NT2/D1 (cell line): Measurements from ENCODE around the gene HLA-DMA.

Experiments used
- DNase-seq: peaks from one replicate; pipeline ENCODE4 v3.0.0-alpha.2; 2011; ENCODE audit warnings: low read depth, low spot score
- H3K27me3 ChIP-seq: 2 replicates; pipeline ENCODE4 v1.6.0; 2011; ENCODE audit warnings: mild to moderate bottlenecking; ENCODE audit not compliant: insufficient read length, insufficient read depth
- H3K36me3 ChIP-seq: 2 replicates; pipeline ENCODE4 v1.6.1; 2011; ENCODE audit warnings: mild to moderate bottlenecking, low read length, mixed read lengths; ENCODE audit not compliant: insufficient read depth, insufficient read length
- H3K4me1 ChIP-seq: 2 replicates; pipeline ENCODE4 v1.5.1; 2011; ENCODE audit not compliant: insufficient read depth, insufficient read length
- H3K4me3 ChIP-seq: 2 replicates; pipeline ENCODE4 v1.5.1; 2011; ENCODE audit warnings: low read depth; ENCODE audit not compliant: insufficient read length
- H3K9ac ChIP-seq: 2 replicates; pipeline ENCODE4 v1.6.0; 2011; ENCODE audit warnings: low read depth; ENCODE audit not compliant: insufficient read length
- H3K9me3 ChIP-seq: 2 replicates; pipeline ENCODE4 v1.5.1; 2011; ENCODE audit warnings: mild to moderate bottlenecking, low read length; ENCODE audit not compliant: insufficient read depth
- SUZ12 ChIP-seq: IDR thresholded peaks from 2 replicates; pipeline ENCODE4 v1.6.1; 2011; ENCODE audit not compliant: insufficient read length, insufficient read depth; ENCODE audit errors: extremely low read depth
- YY1 ChIP-seq: IDR thresholded peaks from 2 replicates; pipeline ENCODE4 v1.6.1; 2011; ENCODE audit not compliant: insufficient read length, insufficient read depth
- ZNF274 ChIP-seq: IDR thresholded peaks from 2 replicates; pipeline ENCODE4 v1.6.1; 2011; ENCODE audit warnings: mild to moderate bottlenecking, low read depth, low read length

The HLA-DMA gene

DNA sequence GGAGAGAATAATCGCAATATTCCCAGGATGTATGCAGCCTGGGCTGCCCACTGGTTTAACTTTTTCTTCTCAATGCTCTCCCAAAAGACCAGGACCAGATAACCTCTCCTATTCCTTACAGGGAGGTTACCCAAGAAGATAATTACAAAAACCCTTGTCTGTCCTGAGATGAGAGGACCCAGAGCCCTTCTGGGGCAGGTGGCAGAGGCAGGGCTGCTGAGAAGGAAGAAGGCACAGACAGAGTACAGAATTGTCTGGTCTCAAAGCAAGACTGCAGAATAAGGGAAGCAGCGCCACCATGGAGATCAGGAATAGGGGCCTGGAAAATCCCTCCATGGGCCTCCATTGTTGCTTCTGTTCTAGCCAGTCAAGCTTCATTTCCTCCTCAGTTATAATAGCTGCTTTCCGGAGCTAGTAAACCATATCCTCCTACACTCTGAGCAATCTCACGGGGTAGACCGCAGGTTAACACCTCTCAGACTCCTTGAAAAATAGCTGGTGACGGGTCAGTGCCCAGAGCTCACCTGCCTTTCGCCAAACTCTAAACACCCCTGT, 11.6 kb downstream of the HLA-DMA start:
- TF ChIP-seq YY1 (no peak), SUZ12 (no peak), ZNF274 (no peak)
- H3K4me3 ChIP-seq, result no peak overlapping the region
- no peak for DNase-seq
- 0 out of 2 replicates have a peak, but pooled peaks cover 5% of the 10 kb centered on the region for H3K9me3 ChIP-seq
- H3K36me3 ChIP-seq, result peaks cover 3% of the 10 kb centered on the region
- no peak overlapping the region for H3K9ac ChIP-seq
- H3K27me3 ChIP-seq, result no peaks in the 10 kb centered on the region
- no peaks in the 10 kb centered on the region for H3K4me1 ChIP-seq

DNA sequence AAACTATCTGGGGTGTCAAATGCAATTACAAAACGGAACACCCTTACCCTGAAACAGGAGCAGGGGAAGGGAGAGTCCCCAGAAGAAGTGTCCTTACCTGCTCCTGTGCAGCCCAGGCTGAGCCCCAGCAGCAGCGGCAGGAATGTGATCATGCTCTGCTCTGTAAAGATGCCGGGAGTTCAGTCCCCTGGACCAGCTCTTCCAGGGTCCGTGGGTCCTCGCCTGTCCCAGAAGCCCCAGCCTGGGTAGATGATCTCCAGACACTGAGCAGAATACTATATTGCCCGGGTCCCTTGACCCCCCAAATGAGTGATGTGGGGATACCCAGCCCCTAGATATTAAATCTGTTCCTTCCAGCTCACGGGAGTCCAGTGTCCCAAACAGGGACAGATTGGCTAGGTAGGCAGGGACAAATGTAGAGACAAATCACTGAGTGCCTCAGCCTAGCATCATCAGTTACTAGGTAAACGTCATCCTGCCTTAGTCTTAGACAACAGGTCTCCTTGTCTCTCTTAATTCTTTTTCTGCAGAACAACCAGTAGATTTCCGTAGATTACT, 12.2 kb downstream of the HLA-DMA start, which contains the start of gene HLA-DMB:
HLA-DMB (minus strand) TSS at position 373 of the 558 bp plus-strand sequence; CDS start at position 152, 221 bp downstream.
- no peak for DNase-seq
- H3K36me3 ChIP-seq, result peaks cover 3% of the 10 kb centered on the region
- no peaks in the 10 kb centered on the region for H3K4me1 ChIP-seq
- no peaks in the 10 kb centered on the region for H3K27me3 ChIP-seq
- no peak for TF ChIP-seq ZNF274
- no peak for TF ChIP-seq YY1
- TF ChIP-seq SUZ12, result no peak
- H3K9ac ChIP-seq, result no peak within 1 kb of the TSS
- H3K9me3 ChIP-seq, result 0 out of 2 replicates have a peak, but pooled peaks cover under 1% of the 10 kb centered on the region
- H3K4me3 ChIP-seq, result peak within 1 kb of the TSS; percentile 19

- Histone ChIP-seq H3K27me3 (no peaks in the 10 kb centered on the region), H3K9ac (no peak overlapping the region), H3K4me3 (no peak overlapping the region)
These were observed 14.4 kb downstream of the HLA-DMA start for GRCh38 chr6:32938494-32938893.

DNA sequence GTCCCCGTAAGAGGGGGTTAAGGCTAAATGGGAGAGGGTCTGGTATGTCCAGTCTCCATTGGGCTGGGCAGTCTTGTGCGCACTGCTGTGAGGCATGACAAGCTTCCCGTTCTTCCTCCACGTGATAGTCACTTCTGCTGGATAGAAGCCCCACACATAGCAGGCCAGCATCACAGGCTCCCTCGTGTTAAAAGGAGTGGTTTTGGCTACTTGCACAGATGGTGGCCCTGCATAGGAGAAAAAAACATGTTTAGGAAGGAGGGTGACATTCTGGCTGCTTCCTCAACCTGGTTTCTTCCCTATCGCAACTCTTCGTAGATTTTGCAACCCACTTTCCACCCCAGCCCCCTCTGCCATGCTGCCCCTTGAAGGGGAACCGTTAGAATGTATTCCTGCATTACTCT, 15.7 kb downstream of the HLA-DMA start:
- H3K9ac ChIP-seq, result no peak overlapping the region
- no peak for DNase-seq
- H3K9me3 ChIP-seq, result no peaks in the 10 kb centered on the region
- no peaks in the 10 kb centered on the region for H3K4me1 ChIP-seq
- peaks cover 3% of the 10 kb centered on the region for H3K36me3 ChIP-seq
- H3K27me3 ChIP-seq, result no peaks in the 10 kb centered on the region
- no peak for TF ChIP-seq SUZ12
- TF ChIP-seq YY1, result no peak
- no peak for TF ChIP-seq ZNF274
- H3K4me3 ChIP-seq, result no peak overlapping the region

More at GRCh38 chr6:32938494-32938893, 14.4 kb downstream of the HLA-DMA start:
- DNase-seq, result no peak
- Histone ChIP-seq H3K9me3 (no peaks in the 10 kb centered on the region), H3K36me3 (peaks cover 3% of the 10 kb centered on the region), H3K4me1 (no peaks in the 10 kb centered on the region)
- TF ChIP-seq SUZ12 (no peak), ZNF274 (no peak), YY1 (no peak)

- no peak overlapping the region for H3K4me3 ChIP-seq
- H3K9ac ChIP-seq, result no peak overlapping the region
- no peaks in the 10 kb centered on the region for H3K27me3 ChIP-seq
- H3K4me1 ChIP-seq, result no peaks in the 10 kb centered on the region
- no peaks in the 10 kb centered on the region for H3K9me3 ChIP-seq
- DNase-seq, result no peak
- no peak for TF ChIP-seq YY1
- no peak for TF ChIP-seq ZNF274
- no peak for TF ChIP-seq SUZ12
- H3K36me3 ChIP-seq, result peaks cover 3% of the 10 kb centered on the region
These were observed 16.4 kb downstream of the HLA-DMA start for GRCh38 chr6:32936239-32937152.

DNA sequence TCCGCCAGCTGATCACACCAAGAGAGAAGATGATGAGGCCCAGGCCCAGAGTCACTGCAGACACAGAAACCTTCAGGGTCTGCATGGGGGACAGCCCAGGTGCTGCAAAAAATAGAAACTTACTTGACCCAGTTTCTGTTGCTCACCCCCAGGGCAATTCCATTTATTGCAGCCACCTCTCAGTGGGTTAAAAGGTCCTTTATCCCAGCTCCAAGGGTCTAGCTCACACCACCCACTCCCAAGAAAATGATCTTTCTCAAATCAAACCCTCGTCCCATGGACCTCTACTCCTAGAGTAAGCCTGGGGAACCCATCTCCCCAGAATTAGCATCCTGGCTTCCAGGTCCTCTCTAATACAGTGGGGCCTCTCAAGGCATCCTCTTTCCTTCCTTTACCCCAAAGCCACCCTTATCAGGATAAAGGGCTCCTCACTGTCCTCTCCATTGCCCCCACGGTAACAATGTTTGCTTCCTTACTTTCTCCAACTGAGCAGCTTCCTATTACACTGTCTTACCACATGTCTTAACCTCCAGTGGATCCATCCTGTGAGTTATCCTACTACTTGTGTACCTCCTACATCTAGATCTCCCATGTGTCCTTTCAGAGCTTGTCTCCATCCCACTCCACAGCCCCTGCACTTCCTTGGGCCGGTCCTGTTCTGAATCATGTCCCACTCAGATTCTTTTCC, 17.2 kb downstream of the HLA-DMA start:
- no peaks in the 10 kb centered on the region for H3K4me1 ChIP-seq
- H3K4me3 ChIP-seq, result no peak overlapping the region
- H3K36me3 ChIP-seq, result peaks cover 3% of the 10 kb centered on the region
- H3K9me3 ChIP-seq, result no peaks in the 10 kb centered on the region
- no peak for DNase-seq
- H3K27me3 ChIP-seq, result no peaks in the 10 kb centered on the region
- TF ChIP-seq ZNF274 (no peak), YY1 (no peak), SUZ12 (no peak)
- no peak overlapping the region for H3K9ac ChIP-seq
